ENCODE measurements around the gene C1orf226.

C1orf226 gene

DNA sequence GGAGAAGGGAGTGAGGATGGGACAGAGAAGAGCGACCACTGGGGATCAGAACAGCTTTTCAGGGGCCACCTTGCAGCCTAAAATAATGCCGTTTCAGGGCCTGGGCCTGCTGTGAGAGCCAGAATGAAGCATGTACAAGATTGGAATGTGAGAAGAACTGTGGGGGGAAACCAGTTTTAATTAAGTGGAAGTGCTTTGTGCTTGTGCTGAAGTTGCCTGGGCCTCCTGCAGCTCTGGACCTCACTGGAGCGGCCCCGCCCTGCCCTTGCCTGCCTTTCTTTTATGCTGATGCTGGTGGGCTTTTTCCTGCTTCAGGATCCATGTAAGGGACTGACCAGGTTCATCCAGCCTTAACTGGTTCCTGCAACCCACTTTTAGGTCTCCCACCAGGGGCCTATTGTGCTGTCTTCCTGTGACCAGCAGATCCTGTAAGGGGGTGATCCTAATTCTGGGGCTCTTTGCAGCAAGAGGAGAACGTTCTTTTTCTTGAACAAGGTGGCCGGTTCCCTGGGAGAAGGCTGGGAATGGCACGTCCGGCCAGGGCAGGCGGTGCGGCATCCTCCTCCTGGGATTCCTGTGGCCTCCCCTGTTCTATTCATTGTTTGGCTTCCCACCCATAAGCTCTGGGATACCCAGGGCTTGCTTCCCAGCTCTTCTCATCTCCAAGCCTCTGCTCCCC is 3.2 kb downstream of the C1orf226 start:
- no peak for DNase-seq (ENCODE audit: low read depth in 2 of 2)

DNA sequence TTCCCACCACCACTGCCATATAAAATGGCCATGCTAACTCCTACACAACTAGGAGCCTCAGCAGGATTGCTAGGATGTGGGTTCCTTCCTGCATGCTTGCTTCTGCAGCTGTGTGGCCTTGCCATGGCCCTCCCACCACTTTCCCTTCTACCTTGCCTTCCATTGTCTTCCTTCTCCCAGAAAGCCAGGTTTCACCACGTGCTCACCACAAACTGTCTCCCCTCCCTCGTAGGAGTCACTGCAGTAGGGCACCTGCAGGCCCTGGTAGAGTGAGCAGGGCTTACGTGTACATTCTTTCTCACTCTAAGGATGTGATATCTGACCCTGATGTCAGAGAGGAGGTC is 3.7 kb downstream of the C1orf226 start:
- DNase-seq (ENCODE audit: low read depth in 2 of 2): no peak

DNA sequence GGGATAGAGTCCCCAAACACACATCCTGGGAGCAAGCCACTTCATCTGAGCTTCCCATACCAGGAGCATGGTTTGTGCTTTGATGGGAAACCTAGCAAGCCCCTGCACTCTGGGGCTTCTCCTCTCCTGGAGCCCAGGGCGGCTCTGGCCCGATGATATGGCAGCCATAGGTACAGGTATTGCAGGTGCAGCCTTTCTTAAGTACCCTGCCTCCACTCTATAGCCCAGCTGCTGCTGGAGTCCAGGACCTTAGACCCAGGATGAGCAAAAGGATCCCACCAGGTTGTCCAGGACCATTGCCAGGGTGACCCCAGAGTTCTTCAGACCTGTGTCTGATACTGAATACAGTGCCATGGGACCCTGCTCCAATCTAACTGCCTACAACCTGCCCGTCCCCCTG is 4.2 kb downstream of the C1orf226 start:
- DNase-seq (ENCODE audit: low read depth in 2 of 2): no peak

DNA sequence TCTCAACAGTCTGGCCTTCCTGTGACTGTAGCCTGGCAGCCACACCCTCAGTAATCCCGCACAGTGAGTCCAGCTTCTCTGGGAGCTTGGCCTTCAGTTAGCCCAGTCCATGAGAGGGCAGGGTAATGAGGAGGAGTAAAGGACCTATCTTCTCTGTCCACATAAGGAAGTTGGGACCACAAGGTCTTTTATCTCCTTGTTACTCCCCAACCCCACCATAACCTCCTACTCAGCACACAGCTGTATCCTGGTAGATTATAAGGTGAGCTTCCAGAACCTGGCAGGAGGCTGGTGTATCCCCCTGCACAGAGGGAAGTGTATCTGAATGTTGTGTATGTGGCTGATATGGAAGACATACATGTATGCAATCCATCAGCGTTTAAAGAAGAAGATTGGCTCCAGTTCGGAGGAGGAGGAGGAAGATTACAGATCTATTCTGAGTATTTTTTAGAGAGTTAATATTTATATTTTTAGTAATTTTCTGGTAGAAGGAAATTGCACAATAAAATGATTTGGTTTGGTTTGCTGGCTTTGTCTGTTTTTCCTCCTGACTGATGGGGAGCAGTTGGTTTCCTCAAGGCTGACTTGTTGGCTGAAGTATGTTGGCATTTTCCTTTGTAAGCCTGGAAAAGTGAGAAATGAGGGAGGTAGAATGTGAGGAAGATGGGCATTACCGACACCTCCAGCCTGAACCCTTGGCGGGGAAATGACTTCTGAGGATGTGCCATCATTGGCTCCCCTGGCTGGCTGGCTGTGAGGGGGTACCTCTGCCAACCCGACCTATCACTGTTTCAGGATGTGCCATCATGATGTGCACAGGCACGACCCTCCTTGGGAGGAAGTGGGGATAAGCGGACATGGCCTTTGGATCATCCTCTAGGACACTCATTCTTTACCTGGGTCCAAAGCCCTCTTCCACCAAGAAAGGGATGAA is 5.0 kb downstream of the C1orf226 start:
- no peak for DNase-seq (ENCODE audit: low read depth in 2 of 2)

DNA sequence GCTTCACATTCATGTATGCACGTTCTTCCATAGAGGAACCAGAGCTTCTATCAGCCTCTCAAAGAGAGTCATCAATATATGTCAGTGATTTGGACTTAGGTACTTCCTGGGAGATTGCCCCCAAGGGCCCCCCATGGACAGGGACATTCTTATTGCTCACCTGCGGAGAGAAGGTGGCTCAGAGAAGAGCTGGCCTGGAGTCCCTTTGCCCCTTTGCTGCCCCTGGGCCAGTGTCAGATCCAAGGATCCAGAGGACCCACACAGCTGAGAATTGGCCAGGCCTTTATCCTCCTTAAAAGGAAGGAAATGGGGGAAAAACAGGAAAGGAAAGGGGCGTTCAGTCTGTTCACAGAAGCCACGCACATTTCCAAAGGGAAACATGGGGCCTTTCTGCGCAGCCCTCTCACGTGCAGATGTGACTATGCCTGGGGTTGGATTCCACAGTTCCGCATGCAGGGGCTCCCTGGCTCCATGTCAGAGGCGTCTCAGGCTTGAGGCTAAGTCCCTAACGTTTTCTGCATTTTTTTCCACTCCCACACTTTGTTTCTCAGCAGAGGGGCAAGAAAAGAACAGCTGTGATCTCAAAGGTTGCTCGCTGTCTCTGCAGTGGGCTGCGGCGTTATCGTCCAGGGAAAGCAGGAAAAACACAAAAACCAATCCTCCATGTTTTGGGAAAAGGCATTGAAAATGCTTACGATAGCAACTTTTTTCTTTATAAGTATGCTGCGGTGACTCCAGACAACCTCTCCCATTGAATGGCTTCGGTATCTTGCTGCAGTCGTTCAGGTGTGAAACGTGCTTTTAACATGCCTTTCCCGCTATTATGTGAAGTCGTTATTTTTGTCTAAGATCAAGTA is 5.9 kb downstream of the C1orf226 start:
- no peak for DNase-seq (ENCODE audit: low read depth in 2 of 2)

DNA sequence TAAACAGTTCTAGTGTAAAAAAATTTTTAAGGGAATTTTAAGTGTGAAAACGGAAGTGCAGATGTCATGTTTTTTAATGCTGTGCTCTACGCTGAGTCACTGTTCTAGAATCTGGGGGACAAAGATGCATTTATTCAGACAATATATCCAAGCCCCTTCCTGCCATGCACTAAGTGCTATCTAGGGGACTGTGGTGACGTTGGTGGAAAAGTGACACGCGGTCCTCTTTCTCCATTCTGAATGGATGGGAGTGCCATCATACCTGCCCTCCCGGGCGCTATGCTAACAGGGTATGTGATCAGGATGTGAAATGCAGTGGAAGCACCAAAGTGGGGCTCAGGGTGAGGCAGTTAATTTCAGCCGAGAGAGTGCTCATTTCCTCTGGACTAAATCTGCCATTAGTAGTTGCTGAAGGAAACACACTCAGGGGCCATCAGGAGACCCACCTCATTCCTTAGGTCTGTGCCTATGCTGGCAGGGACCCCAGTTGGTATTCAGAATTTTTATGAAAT is 6.6 kb downstream of the C1orf226 start:
- no peak for DNase-seq (ENCODE audit: low read depth in 2 of 2)

DNA sequence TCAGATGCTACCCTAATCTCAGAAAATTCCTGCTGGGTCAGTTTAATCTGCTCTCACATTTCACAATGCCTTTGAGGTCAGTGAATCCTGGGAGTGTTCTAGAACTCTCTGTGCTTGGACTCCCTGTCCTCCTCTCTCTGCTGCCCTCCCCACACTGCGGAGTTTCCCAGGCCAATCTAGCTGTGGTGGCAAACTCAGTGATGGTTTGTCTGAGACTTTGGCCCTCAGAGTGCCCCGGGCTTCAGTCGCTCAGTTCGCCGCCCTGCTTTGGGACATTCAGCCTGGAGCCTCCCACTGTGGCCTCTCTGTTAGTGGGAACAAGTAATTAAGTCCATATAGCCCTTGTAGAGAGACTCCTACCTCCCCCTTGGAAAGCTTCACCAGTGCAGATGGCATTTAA is 7.1 kb downstream of the C1orf226 start:
- no peak for DNase-seq (ENCODE audit: low read depth in 2 of 2)

DNA sequence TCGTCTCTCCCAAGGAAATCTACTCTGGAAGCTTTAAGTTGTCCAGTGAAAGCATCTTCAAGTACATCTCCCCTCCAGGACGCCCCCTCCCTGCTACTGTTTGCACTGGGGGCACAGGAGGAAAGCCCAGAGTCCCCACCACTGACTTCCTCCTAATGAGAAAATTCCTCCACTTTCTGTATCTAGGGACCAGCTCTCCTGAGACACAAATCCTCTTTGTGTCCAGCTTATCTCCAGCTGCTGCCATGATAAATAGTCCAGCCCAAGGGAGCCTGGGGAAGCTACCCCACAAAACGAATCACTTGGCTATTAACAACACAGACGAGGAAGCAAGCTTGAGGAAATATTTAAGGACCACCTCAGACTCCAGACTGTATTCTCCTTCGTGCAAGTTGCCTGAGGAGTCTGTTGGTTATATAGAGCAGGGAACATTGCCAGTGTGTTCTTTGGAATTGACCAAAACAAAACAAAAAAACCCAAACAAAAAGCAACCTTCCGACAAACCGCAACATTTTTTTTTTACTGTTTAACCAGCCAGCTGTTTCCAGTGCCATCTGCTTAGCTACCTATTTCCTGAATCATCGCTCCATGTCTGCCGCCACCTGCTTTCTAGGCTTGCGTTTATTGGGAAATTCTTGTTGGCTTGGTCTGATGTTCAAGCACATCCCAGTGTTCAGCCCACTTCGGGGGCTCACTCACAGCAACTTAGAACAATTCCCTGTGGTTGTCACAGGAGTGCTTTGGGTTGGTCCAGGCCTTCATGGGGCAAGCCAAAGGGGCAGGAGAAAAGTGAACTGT is 7.7 kb downstream of the C1orf226 start:
- no peak for DNase-seq (ENCODE audit: low read depth in 2 of 2)

DNA sequence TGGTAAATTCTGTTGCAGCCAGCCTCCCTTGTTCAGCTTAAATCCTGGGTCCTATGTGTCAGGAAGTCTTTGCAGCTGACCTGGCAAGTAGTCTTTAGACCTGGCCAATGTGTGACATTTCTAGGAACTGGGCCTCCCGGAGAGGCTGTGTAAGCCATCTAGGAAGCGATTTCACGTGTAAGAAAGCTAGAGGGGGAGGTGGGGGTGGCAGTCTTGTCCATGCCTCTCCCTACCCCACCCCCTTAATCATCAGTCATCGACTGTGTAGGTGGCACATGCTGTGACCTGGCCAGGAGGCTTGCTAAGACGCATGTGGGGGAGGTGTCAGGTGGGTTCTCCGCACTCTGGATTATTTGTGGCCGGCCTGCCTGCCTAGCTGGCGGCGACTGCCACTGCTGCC is 8.4 kb downstream of the C1orf226 start:
- DNase-seq (ENCODE audit: low read depth in 2 of 2): no peak

DNA sequence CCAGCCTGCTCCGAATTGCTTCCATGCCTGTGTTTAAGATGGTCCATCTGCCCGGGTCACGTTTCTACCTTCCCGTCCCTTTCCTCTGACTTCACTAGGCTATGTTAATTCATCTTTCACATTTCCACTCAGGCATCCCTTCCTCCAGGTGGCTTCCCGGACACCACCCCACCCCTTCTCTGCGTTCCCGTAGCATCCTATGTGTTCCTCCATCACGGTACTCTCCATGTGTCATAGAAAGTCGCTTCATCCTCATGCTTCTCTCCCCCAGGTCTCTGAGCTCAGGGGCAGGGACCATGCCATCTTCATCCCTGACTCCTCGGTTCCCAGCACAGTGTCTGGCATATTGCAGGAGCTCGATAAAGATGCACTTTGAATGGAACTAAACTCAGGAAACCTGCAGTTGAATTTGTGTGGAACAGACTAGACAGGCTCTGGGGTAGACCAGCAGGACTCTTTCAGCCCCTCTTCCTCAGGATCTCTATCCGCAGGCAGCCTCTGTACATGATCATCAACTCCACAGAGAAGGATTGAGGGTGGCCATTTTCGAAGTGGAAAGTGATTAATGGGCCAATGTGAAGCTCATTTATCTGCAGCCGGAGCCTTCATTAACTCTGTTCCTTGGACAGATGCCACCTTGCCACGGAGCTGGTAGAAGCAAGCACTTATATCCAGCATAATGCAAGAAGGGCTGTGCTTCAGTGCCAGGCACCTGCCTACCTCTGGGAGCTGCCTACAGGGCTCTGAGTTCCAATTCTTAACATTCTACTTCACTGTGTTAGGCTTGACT is 9.1 kb downstream of the C1orf226 start:
- DNase-seq (ENCODE audit: low read depth in 2 of 2): no peak

DNA sequence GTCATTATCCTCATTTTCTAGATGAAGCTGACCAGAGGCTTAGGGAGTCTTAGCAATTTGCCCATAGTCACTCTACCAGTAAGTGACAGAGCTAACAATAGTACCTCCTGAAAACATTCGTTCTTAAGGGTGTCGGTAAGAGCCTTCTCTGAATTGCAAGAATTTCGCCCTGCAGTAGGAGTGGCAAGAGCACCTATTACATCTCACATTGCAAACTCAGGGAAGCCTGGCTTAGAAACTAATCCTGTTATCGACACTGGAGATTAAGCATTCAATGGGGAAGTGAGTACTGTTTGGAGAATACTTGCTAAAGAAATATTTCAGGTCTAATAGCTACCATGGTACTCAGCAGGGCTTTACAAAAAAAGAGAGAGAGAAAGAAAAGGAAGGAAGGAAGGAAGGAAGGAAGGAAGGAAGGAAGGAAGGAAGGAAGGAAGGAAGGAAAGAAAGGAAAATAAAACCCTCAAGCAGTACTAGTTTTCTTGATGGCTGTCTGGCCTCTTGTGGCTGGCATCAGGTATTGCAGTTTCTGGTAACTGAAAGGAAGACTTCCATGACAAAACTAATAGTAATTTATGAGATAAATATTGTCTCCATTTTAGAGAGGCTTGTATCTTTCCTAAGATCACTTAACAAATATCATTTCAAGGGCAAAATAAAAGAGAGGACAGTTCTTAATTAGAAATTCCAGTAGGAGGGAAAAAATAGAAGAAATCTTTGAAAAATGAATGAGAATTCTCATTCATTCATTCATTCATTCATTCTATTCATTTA is 10.4 kb downstream of the C1orf226 start:
- DNase-seq (ENCODE audit: low read depth in 2 of 2): no peak

DNA sequence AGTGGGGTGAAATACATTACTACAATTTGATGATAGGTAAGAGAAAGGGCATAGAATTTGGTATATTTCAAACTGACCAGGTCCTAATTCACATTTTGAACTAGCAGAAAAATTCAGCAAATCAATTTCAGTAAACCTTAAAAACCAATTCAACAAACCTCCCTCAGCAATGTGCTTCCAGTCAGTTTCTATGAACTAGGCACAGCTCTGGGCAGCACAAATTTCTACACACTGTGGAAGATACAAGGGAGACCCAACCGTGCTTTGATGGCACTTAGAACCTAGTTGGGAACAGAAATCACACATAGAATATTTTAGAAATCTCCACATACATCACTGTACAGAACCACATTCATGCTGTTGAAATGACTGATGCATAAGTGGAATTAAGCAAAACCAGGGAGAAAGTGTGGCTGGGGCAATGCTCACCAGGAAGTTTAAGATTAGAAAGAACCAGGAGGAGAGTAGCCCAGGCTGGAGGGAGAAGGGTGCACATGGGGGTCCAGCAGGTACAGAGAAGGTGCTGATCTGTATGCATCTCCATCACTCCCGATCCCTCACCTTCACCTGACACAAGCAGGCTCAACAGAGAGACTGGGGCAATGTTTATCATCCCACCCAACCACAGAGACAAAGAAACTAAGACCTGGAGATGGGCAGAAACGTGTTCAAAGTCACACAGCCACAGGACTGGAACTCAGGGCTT is 14.8 kb downstream of the C1orf226 start:
- DNase-seq (ENCODE audit: low read depth in 2 of 2): no peak

DNA sequence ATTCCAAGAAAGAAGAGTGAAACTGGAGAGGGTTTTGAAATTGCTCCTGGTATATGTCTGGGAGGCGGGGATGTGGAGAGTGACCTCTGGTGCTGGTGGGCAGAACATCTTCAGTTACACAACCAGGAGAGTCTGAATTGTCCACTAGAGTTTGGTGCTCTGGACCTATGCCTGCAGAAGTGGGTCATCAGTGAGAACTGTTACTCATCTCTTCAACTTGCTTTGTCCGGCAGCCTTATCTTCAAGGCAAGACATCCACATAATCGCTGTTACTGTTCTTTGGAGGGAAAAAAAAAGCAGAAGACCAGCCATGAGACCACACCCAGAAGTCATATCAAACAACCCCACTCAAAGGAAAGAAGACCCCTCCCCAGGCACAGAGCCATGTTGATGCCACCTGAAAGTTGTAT is 15.5 kb downstream of the C1orf226 start:
- DNase-seq (ENCODE audit: low read depth in 2 of 2): no peak

DNA sequence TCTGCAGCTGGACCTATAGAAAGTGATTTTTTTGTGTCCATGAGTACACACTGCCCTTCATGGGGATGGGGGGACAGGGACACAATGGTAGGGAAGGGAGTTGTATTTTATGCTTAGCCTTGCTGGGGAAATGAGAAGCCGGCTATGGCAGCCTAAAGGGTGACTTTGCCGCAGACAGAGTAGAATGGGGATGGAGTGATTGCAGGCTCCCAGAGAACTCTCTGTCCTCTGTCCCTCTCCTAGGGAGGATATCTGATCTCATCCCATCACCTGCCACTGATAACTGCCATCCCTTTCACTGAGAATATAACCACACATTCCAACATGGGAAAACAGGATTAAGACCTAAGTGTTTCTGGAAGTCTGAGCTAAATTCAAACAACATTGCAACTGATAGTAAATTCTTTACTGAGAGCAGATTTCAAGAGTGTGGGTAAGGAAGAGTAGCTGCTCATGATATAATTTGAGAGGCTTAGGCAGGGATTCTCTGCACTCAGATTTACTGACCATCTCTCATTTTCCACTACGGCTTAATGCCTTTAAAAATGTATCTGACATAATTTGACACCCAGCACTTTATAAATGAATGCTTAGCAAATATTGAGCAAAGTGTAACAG is 16.5 kb downstream of the C1orf226 start:
- no peak for DNase-seq (ENCODE audit: low read depth in 2 of 2)

DNA sequence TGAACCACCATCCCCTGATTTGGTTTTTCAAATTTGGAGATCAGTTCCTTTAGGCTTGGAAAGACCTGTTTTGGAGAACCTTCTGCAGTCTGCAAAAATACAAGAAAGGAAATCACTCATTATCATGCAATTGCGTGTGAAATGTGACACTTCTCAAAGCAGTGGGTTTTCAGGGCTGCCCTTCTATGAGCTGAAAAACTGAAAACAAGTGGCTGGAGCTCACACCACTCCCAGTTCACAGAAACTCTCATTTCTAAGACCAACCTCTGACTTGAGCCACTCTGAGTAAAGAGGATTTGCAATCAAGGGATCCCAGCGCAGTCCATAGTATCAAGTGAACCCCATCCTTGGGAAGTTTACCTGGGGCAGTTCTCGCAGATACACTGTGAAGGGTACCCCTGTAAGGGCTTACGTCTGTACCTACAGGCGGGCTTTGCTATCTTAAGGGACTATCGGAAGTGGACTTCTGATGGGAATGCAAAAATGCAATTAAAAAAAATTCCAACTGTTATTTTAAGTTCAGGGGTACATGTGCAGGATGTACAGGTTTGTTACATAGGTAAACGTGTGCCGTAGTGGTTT is 17.6 kb downstream of the C1orf226 start:
- DNase-seq (ENCODE audit: low read depth in 2 of 2): no peak

DNA sequence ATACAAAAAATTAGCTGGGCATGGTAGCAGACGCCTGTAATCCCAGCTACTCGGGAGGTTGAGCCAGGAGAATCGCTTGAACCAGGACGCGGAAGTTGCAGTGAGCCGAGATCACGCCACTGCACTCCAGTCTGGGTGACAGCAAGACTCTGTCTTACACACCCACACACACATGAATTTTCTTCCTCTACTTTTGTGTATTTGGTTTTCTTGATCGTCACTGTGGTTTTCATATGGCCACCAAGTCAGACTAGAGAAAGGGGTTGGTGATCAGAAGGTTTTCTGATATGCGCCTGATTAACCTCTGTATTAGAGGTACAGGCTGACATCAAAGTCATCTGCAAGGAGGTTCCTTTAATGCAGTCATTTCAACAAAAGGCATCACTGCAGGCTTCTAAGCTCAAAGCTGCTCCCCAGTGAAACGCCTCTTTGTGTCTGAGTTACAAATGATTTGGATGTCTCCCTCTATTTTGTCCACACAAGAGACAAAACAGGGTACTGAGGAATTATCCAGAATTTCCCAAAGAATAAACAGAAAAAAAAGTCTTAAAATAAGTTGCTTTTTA is 19.3 kb downstream of the C1orf226 start:
- DNase-seq (ENCODE audit: low read depth in 2 of 2): no peak

DNA sequence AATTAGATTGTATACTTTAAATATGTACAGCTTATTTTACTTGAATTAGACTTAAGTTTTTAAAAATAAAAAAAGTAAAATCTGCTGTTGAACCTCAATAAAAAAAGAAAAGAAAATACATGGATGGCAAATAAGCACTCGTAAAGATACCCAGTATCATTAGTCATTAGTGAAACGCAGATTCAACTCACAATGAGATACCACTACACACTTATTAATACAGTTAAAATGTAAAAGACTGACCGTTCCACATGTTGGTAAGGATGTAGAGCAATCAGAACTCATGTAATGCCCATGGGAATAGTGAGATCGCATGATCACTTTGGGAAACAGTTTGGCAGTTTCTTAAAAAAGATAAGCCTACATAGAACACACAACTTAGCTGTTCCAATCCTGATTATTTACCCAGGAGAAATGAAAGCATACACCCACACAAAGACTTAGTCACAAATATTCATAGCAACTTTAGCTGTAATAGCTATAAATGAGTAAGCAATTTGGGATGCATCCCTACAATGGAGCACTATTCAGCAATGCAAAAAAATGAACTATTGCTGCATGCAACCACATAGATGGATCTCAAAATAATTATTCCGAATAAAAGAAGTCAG is 23.1 kb downstream of the C1orf226 start:
- DNase-seq (ENCODE audit: low read depth in 2 of 2): no peak
